ENCODE measurements around the gene BICDL1.

- TF ChIP-seq CTCF (conservative IDR thresholded peaks at IDR 0.05; ENCODE audit: low read length) (no peak), EZH2phosphoT487 (IDR thresholded peaks at IDR 0.05; ENCODE audit: borderline replicate concordance) (no peak)
These were observed 310 bp downstream of the BICDL1 start for GRCh38 chr12:119989361-119989730.
